ENCODE data around the gene POT1.

POT1 gene

GRCh38 chr7:124909808-124910207, 19.8 kb downstream of the POT1 start:
- Histone ChIP-seq H3K9ac (ENCODE audit: low read length) (no peak overlapping the region), H3K27ac (ENCODE audit: low read length) (no peak overlapping the region), H3K36me3 (ENCODE audit: control insufficient read depth, low read depth, low read length) (no peaks in the 10 kb centered on the region), H3K4me1 (ENCODE audit: control insufficient read depth, low read depth, low read length) (no peaks in the 10 kb centered on the region), H3K27me3 (ENCODE audit: control insufficient read depth, insufficient read depth, low read length) (no peaks in the 10 kb centered on the region), H3K4me3 (ENCODE audit: low read length) (no peak overlapping the region), H3K9me3 (ENCODE audit: control insufficient read depth, low read depth, low read length) (no peaks in the 10 kb centered on the region)

- Histone ChIP-seq H3K27ac (ENCODE audit: low read length) (no peak overlapping the region), H3K4me1 (ENCODE audit: control insufficient read depth, low read depth, low read length) (no peaks in the 10 kb centered on the region), H3K27me3 (ENCODE audit: control insufficient read depth, insufficient read depth, low read length) (no peaks in the 10 kb centered on the region), H3K36me3 (ENCODE audit: control insufficient read depth, low read depth, low read length) (no peaks in the 10 kb centered on the region), H3K4me3 (ENCODE audit: low read length) (no peak overlapping the region), H3K9ac (ENCODE audit: low read length) (no peak overlapping the region), H3K9me3 (ENCODE audit: control insufficient read depth, low read depth, low read length) (no peaks in the 10 kb centered on the region)
Observed at GRCh38 chr7:124908259-124908658, 21.4 kb downstream of the POT1 start.

- no peaks in the 10 kb centered on the region for H3K9me3 ChIP-seq (ENCODE audit: control insufficient read depth, low read depth, low read length)
- H3K9ac ChIP-seq (ENCODE audit: low read length), result no peak overlapping the region
- H3K4me1 ChIP-seq (ENCODE audit: control insufficient read depth, low read depth, low read length), result no peaks in the 10 kb centered on the region
- no peaks in the 10 kb centered on the region for H3K27me3 ChIP-seq (ENCODE audit: control insufficient read depth, insufficient read depth, low read length)
- H3K36me3 ChIP-seq (ENCODE audit: control insufficient read depth, low read depth, low read length), result no peaks in the 10 kb centered on the region
- H3K27ac ChIP-seq (ENCODE audit: low read length), result no peak overlapping the region
- no peak overlapping the region for H3K4me3 ChIP-seq (ENCODE audit: low read length)
Observed at GRCh38 chr7:124907490-124907889, 22.1 kb downstream of the POT1 start.

- no peak overlapping the region for H3K9ac ChIP-seq (ENCODE audit: low read length)
- no peaks in the 10 kb centered on the region for H3K9me3 ChIP-seq (ENCODE audit: control insufficient read depth, low read depth, low read length)
- H3K27me3 ChIP-seq (ENCODE audit: control insufficient read depth, insufficient read depth, low read length), result no peaks in the 10 kb centered on the region
- H3K27ac ChIP-seq (ENCODE audit: low read length), result no peak overlapping the region
- H3K4me1 ChIP-seq (ENCODE audit: control insufficient read depth, low read depth, low read length), result no peaks in the 10 kb centered on the region
- H3K4me3 ChIP-seq (ENCODE audit: low read length), result no peak overlapping the region
- peaks cover 5% of the 10 kb centered on the region for H3K36me3 ChIP-seq (ENCODE audit: control insufficient read depth, low read depth, low read length)
Observed at GRCh38 chr7:124898531-124898930, 31.1 kb downstream of the POT1 start.

GRCh38 chr7:124896001-124896400, 33.6 kb downstream of the POT1 start:
- Histone ChIP-seq H3K36me3 (ENCODE audit: control insufficient read depth, low read depth, low read length) (peaks cover 17% of the 10 kb centered on the region), H3K9me3 (ENCODE audit: control insufficient read depth, low read depth, low read length) (no peaks in the 10 kb centered on the region), H3K4me3 (ENCODE audit: low read length) (no peak overlapping the region), H3K27ac (ENCODE audit: low read length) (no peak overlapping the region), H3K4me1 (ENCODE audit: control insufficient read depth, low read depth, low read length) (no peaks in the 10 kb centered on the region), H3K27me3 (ENCODE audit: control insufficient read depth, insufficient read depth, low read length) (no peaks in the 10 kb centered on the region), H3K9ac (ENCODE audit: low read length) (no peak overlapping the region)

- Histone ChIP-seq H3K9ac (ENCODE audit: low read length) (no peak overlapping the region), H3K27me3 (ENCODE audit: control insufficient read depth, insufficient read depth, low read length) (no peaks in the 10 kb centered on the region), H3K36me3 (ENCODE audit: control insufficient read depth, low read depth, low read length) (peaks cover 20% of the 10 kb centered on the region), H3K4me1 (ENCODE audit: control insufficient read depth, low read depth, low read length) (no peaks in the 10 kb centered on the region), H3K4me3 (ENCODE audit: low read length) (no peak overlapping the region), H3K27ac (ENCODE audit: low read length) (no peak overlapping the region), H3K9me3 (ENCODE audit: control insufficient read depth, low read depth, low read length) (no peaks in the 10 kb centered on the region)
Observed at GRCh38 chr7:124893140-124893827, 36.3 kb downstream of the POT1 start.

GRCh38 chr7:124887247-124887646, 42.4 kb downstream of the POT1 start:
- Histone ChIP-seq H3K27ac (ENCODE audit: low read length) (no peak overlapping the region), H3K27me3 (ENCODE audit: control insufficient read depth, insufficient read depth, low read length) (no peaks in the 10 kb centered on the region), H3K9me3 (ENCODE audit: control insufficient read depth, low read depth, low read length) (no peaks in the 10 kb centered on the region), H3K9ac (ENCODE audit: low read length) (no peak overlapping the region), H3K4me3 (ENCODE audit: low read length) (no peak overlapping the region), H3K4me1 (ENCODE audit: control insufficient read depth, low read depth, low read length) (no peaks in the 10 kb centered on the region), H3K36me3 (ENCODE audit: control insufficient read depth, low read depth, low read length) (peaks cover 14% of the 10 kb centered on the region)

- no peaks in the 10 kb centered on the region for H3K9me3 ChIP-seq (ENCODE audit: control insufficient read depth, low read depth, low read length)
- no peaks in the 10 kb centered on the region for H3K4me1 ChIP-seq (ENCODE audit: control insufficient read depth, low read depth, low read length)
- no peak overlapping the region for H3K27ac ChIP-seq (ENCODE audit: low read length)
- no peaks in the 10 kb centered on the region for H3K27me3 ChIP-seq (ENCODE audit: control insufficient read depth, insufficient read depth, low read length)
- H3K4me3 ChIP-seq (ENCODE audit: low read length), result no peak overlapping the region
- H3K36me3 ChIP-seq (ENCODE audit: control insufficient read depth, low read depth, low read length), result no peaks in the 10 kb centered on the region
- H3K9ac ChIP-seq (ENCODE audit: low read length), result no peak overlapping the region
Observed at GRCh38 chr7:124881981-124882380, 47.6 kb downstream of the POT1 start.

GRCh38 chr7:124879771-124880170, 49.9 kb downstream of the POT1 start:
- Histone ChIP-seq H3K9ac (ENCODE audit: low read length) (no peak overlapping the region), H3K27me3 (ENCODE audit: control insufficient read depth, insufficient read depth, low read length) (no peaks in the 10 kb centered on the region), H3K4me1 (ENCODE audit: control insufficient read depth, low read depth, low read length) (no peaks in the 10 kb centered on the region), H3K9me3 (ENCODE audit: control insufficient read depth, low read depth, low read length) (no peaks in the 10 kb centered on the region), H3K27ac (ENCODE audit: low read length) (no peak overlapping the region), H3K36me3 (ENCODE audit: control insufficient read depth, low read depth, low read length) (no peaks in the 10 kb centered on the region), H3K4me3 (ENCODE audit: low read length) (no peak overlapping the region)

GRCh38 chr7:124879103-124879502, 50.5 kb downstream of the POT1 start:
- no peak overlapping the region for H3K4me3 ChIP-seq (ENCODE audit: low read length)

GRCh38 chr7:124874644-124875163, 54.9 kb downstream of the POT1 start:
- H3K9ac ChIP-seq (ENCODE audit: low read length), result no peak overlapping the region
- H3K4me3 ChIP-seq (ENCODE audit: low read length), result no peak overlapping the region
- no peak overlapping the region for H3K27ac ChIP-seq (ENCODE audit: low read length)
- no peaks in the 10 kb centered on the region for H3K36me3 ChIP-seq (ENCODE audit: control insufficient read depth, low read depth, low read length)
- no peaks in the 10 kb centered on the region for H3K9me3 ChIP-seq (ENCODE audit: control insufficient read depth, low read depth, low read length)
- H3K4me1 ChIP-seq (ENCODE audit: control insufficient read depth, low read depth, low read length), result no peaks in the 10 kb centered on the region
- no peaks in the 10 kb centered on the region for H3K27me3 ChIP-seq (ENCODE audit: control insufficient read depth, insufficient read depth, low read length)

More at GRCh38 chr7:124879103-124879502, 50.5 kb downstream of the POT1 start:
- no peaks in the 10 kb centered on the region for H3K4me1 ChIP-seq (ENCODE audit: control insufficient read depth, low read depth, low read length)
- H3K27me3 ChIP-seq (ENCODE audit: control insufficient read depth, insufficient read depth, low read length), result no peaks in the 10 kb centered on the region
- H3K27ac ChIP-seq (ENCODE audit: low read length), result no peak overlapping the region
- H3K36me3 ChIP-seq (ENCODE audit: control insufficient read depth, low read depth, low read length), result no peaks in the 10 kb centered on the region
- H3K9ac ChIP-seq (ENCODE audit: low read length), result no peak overlapping the region
- H3K9me3 ChIP-seq (ENCODE audit: control insufficient read depth, low read depth, low read length), result no peaks in the 10 kb centered on the region

- H3K36me3 ChIP-seq (ENCODE audit: control insufficient read depth, low read depth, low read length), result no peaks in the 10 kb centered on the region
- no peak overlapping the region for H3K27ac ChIP-seq (ENCODE audit: low read length)
- H3K4me3 ChIP-seq (ENCODE audit: low read length), result no peak overlapping the region
- no peak overlapping the region for H3K9ac ChIP-seq (ENCODE audit: low read length)
- H3K27me3 ChIP-seq (ENCODE audit: control insufficient read depth, insufficient read depth, low read length), result no peaks in the 10 kb centered on the region
- no peaks in the 10 kb centered on the region for H3K9me3 ChIP-seq (ENCODE audit: control insufficient read depth, low read depth, low read length)
- H3K4me1 ChIP-seq (ENCODE audit: control insufficient read depth, low read depth, low read length), result no peaks in the 10 kb centered on the region
Observed at GRCh38 chr7:124857672-124858235, 71.9 kb downstream of the POT1 start.

Data from iPS-18a (cell line).